M059J (cell line): ENCODE results near the gene RAI14. TPM values are rescaled to one million over a fixed set of nuclear protein-coding genes. Genes with fewer than 3 reads are reported as not detected.

Source experiments
- DNase-seq: peaks from one replicate; pipeline ENCODE4 v3.0.0-alpha.2; 2012; ENCODE audit warnings: low read depth
- total RNA-seq: library from RNA; depleted of rRNA; stranded (reverse); fragments of >200 nt; shearing (Covaris generic); gene quantifications from 2 replicates; pipeline ENCODE4 v1.2.3, GENCODE V29; 2014

Gene RAI14
- total RNA-seq, 1 experiment from 2014 or later: 117 TPM

DNA sequence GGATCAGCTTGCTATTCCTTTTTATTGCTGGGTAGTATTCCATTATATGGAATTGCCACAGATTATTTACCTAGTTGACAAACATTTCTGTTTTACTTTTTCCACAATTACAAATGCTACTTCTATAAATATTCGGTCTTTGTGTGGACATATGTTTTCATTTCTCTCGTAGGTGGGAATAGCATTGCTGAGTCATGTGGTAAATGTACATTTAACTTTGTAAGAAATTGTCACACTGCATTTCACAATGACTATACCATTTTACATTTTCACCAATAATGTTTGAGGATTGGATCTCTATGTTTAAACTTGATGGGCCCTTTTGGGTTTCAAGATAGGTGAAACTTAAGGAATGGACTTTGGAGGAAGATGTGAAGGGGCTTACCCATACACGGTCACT is 19.7 kb downstream of the RAI14 start:
- no peak for DNase-seq

DNA sequence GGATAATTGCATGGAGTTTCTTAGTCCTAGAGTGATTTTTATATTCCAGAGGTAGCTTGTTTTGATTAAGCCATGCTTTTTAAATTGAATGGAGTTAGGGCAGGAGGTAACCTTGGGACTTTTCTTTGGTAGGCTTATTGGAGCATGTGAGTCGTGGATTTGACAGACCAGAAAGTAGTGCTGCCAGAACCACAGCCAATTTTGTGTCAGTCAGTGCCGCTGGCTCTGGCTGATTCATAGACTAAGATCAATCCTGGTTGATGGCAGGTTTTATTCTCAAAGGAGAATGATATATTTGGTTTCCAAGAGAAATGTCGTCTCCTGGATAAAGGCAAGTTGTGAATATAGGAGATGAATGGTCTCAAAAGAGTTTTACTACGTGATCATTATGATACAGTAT is 20.3 kb downstream of the RAI14 start:
- peak; percentile 70 for DNase-seq

DNA sequence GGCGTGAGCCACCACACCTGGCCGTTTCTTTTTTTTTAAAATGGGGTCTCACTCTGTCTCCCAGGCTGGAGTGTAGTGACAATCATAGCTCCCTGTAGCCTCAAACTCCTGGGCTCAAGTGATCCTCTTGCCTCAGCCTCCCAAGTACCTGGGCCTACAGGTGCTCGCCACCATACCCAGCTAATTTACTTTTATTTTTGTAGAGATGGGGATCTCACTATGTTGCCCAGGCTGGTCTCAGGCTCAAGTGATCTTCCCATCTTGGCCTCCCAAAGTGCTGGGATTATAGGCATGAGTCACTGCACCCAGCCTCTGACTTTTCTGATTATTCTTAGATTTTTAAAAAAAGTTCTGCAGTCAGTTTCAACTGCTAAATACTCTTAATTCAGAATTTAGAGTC is 21.3 kb downstream of the RAI14 start:
- DNase-seq: no peak

DNA sequence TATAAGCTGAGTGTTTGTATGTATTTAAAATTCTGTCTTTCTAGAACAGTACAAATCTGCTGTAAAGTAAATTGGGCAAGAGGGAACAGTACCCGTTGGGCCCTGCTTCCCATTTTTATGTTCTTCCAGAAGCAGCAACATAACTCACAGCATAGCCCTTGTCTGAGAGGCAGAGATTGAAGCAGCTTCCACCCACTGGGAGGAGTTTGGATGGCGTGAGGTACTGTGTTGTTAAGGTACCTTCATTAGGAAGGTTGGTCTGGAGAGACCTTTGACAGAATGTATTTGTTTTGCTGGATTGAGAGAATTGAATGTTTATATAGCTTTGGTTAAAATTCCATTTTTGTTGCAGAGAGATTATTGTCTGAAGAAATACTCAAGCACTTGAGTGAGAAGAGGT is 24.8 kb downstream of the RAI14 start:
- no peak for DNase-seq

DNA sequence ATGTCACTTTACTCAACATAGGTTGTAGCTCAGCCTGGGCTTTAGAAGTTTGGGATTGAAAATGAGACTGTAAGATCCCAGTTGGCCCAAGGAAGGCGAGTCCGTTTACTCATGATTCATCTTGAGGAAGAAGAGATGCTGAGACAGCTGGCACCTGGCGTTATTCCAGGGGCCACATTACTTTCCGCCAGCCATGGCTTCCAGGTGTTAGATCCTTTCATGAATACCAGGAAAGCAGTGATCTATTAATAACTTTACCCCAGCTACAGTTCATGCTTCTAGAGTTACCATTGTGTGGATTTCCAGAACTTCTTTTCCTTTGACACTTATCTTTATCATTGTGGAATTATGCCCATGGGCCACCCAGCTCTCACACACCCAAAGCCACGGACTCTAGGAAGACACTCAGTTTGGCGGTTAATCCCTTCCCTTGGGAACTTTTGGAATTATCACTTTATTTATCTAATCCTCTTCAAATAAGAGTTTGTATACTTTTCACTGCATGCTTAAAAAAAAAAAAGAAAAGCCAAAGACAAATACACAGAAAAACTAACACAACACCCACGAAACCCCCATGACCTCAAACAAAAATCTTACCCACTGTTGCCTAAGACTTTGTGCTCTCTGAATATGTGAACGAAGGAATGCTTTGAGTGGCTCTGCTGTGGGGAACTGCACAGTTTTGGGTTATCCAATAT is 26.9 kb downstream of the RAI14 start:
- DNase-seq: peak; percentile 96

DNA sequence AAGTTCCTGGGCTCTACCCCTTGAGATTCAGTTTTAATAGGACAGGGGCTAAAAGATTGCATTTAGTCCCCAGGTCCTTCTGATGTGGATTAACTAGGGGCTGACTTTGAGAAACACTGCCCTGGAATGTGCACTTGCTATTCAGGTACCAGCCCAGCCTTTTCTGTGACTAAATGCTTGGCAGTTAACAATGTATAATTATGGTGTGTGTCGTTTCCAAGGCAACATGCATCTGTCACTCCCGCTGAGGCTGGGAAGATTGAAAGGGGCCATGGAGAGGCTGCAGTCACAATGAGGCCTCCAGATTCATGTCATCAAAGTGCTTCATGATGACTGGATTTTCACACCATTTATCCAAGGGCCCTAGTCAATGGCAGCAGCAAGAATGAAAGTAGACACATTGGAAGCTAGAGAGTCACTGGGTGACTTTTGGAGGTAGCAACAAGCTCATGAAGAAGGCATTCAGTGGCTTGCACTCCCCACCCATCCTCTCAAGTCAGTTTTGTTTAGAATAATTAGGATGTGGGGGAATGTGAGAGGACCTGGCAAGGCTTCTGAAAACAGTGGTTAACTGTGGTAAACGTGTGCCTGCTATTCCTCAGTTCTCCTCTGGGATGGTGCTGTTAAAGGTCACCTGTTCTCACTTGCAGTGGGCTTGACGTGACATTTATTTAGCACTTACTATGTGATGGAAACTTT is 28.3 kb downstream of the RAI14 start:
- peak; percentile 98 for DNase-seq

DNA sequence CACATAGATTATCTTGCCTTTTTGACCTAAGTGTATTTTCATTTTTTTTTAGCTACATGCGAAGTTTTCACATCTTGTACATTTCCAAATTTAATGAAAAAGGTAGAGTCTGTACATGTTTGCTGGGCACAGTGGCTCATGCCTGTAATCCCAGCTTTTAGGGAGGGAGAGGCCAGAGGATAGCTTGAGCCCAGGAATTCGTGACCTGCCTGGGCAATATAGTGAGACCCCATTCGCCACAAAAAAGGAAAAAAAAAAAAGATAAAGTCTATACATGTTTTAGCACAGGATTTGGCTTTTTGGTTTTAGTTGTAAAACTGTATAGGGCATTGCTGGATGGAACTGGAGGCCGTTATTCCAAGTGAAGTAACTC is 28.8 kb downstream of the RAI14 start:
- DNase-seq: no peak

DNA sequence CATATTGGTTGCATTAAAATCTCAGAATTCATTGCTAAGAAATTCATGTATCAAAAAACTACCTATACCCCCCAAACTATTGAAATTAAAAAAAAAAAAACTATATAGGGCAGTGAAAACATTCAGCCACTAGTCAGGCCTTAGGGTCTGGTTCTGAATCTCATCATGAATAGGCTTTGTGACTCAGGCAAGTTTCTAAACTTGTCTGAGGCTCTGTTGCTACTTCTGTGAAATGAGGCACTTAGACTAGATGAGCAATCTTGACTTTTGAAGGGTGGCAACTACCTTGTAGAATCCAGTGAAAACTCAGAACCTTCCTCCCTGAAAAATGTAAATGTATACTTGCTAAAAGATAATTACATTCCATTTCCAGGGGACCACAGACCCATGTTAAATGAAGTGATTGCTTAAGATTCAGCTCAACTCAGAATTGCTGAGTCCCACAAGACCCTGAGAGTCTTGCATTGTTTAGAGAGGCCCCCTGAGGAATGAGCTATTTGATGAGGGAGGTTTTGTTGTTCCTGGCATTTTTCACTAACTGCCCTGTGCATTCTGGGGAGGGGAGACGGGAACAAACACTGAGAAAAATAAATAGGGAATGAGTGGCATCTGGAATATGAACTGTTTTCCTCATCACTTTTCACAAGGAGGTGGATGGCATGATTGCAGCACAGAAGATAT is 29.5 kb downstream of the RAI14 start:
- peak; percentile 81 for DNase-seq

DNA sequence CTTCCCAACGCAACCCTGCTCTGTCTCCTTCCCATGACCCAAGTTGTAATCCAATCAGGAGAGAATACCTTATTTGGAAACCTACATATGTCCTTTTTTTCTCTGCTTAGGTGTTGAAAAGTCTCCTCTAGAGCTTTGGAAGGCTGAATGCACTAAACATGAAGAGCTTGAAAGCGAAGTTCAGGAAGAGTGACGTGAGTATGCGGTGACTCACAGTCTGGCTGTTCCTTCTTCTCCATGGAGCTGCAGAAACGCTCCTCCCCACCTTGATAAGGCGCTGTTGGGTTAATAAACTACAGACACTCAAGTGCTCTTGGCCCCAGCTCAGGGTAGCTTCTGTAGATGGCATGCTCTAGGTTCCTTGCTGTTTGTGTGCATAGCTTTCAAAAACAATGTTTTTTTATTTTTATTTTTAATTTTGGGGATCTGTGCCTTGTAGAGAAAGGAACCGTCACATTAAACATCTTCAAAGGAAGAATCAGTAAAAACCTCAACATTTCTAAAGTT is 30.7 kb downstream of the RAI14 start:
- peak; percentile 99 for DNase-seq

DNA sequence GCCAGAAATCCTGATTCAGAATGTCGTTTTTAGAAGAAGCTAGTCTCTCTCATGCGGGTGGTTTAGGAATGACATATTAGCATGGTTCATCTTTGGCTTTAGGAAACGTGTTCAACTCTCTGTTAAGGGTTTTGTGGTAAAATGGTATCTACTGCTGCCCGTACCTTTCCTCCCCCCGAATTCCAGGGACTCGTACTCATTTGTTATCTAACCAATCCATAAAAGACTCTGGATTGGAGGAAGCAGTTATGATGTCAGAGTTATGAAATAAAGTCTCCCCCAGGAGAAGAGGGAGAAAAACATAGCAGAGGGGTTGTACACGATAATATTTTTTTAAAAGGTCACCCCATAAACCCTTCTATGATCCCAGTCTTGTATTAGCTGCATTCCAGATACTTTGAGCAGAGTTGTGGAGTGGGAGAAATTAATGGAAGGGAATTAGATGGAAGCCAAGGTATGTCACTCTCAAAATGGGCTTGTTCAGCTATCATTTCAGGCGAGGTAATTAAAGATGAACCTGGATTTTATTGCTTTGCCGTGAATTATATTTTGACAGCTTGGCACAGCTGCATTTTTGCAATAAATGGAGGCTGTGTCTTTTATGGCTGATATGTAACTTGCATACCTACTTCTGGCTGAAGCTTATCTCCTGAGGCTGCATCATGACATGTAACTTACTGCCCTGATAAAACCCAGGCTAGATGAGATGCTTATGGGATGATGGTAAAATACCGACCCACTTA is 31.3 kb downstream of the RAI14 start:
- peak; percentile 89 for DNase-seq

DNA sequence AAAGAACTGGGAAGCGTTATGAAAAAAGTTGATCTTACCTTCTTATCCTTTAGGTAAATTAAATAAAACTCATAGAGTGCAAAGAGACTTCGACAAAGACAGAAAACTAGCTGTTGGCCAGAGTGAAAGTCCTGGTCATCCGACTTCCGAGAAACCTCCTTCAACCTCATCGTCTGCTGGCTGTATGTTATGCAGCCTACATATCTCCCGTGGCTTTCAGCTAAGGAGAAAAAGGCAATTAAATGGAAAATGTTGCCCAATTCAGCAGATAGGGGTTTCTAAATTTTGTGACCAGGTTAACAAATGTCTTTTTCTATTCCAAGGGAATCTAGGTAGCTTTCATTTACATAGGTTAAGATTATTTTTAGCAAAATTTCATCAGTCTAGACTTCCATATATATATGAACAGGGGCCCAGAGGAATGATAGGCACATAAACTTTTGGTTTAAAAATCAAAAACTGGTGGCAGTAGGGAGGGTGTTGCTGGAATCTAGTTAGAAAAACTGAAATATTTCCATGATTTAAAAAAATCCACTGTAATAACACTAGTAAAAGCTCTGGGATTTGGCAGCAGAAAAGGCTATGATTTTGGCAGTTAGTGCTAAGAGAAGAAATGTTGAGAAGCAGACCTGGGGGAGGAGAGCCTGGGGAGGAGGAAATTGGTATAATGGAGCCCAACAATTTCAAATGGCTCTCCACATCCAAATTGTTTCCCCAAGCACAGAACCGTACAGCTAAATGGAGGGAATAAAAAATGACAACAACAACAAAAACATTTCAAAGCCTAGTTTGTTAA is 32.1 kb downstream of the RAI14 start:
- no peak for DNase-seq

DNA sequence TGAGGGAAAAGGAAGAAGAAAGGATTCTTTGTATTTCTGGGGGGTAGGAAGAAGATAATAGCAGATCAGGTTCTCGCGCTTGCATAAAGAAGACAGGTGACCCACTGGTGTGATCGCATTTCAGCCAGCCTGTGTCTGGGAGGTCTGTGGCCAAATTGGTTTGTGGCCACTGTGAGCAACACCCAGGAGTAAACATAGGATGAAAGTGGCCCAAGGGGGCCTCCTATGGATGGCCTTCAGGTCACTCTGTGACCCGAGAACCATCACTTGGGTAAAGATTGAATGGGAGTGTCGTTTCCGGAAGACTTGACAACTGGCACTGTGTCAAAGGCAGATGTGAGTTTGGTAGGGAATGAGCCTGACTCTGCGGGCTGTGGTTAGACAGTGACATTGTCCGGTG is 34.2 kb downstream of the RAI14 start:
- DNase-seq: no peak

DNA sequence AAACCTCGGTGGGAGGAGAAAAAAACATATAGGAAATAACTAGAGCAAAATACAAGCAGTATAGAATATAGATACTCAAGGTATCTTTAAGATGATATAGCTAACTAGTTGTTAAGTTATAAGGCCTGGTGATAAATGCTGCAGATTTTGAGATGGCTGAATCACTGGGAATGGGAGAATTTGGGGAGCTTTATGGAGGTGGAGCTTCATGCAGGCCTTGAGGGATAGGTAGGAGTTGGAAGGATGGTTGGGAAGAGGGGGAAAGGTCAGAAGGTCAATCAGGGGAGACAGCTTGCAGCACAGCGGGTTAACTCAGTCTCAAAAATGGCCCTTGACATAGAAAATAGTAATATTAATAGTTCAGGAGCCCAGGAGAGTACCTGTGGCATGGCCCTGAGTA is 34.8 kb downstream of the RAI14 start:
- no peak for DNase-seq

DNA sequence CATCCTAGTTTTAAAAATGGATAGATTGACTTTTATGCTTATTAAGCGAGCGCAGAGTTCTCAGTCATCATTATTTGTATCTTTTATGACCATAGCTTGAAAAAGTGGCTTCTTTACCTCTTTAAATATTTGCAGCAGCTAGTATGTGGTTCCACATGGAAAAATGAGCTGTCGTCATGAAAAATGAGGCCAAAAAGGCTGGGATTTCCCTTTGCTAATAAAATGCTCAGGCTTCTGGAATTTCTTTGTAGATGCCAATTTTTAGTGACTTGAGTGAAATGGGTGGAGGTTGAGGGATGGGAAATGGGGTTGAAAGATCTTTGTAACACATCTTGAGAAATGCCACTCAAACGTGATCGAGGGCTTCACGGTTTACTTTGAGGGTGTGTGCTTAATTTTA is 35.2 kb downstream of the RAI14 start:
- DNase-seq: no peak

DNA sequence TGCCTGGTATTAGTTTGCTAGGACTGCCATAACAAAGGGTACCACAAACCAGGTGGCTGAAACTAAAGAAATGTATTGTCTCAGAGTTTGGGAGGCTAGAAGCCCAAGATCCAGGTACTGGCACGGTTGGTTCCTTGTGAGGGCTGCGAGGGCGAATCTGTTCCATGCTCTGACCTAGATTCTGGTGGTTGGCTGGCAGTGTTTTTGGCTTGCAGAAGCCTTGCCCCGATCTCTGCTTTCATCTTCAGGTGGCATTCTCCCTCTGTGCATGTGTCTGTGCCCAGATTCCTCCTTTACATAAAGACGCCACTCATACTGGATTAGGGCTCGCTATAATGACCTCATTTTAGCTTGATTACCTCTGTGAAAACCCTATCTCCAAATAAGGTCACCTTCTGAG is 36.7 kb downstream of the RAI14 start:
- DNase-seq: no peak

DNA sequence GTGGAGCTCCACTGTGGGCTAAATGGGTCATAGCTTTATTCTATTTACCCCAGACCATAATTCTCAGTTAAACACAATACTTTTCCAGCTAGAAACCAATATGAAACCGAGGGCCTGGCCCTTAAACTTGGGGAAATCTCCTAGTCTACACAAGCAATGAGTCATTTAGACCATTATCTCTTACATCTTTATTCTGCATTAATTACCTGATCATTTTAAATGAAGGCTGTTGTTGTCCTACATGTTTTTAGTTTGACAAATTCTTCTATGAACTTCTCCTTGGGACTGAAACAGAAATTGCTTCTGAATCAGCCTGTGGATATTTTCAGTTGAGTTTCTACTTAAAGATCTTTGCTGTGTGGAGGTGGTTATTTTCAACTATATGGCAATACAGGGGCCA is 37.9 kb downstream of the RAI14 start:
- DNase-seq: no peak

DNA sequence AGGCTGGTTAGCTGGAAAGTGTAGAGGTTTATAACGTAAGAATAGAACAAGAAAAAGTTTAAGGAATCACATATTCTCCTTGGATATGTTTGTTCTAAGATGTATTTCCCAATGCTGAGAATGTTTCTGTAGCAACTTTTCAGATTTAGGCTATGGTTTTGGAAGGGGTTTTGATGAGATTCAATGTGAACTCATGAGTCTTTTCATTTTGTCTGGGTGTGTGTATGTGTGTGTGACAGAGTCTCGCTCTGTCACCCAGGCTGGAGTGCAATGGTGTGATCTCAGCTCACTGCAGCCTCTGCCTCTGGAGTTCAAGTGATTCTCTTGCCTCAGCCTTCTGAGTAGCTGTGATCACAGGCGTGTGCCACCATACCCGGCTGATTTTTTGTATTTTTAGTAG is 38.6 kb downstream of the RAI14 start:
- no peak for DNase-seq

DNA sequence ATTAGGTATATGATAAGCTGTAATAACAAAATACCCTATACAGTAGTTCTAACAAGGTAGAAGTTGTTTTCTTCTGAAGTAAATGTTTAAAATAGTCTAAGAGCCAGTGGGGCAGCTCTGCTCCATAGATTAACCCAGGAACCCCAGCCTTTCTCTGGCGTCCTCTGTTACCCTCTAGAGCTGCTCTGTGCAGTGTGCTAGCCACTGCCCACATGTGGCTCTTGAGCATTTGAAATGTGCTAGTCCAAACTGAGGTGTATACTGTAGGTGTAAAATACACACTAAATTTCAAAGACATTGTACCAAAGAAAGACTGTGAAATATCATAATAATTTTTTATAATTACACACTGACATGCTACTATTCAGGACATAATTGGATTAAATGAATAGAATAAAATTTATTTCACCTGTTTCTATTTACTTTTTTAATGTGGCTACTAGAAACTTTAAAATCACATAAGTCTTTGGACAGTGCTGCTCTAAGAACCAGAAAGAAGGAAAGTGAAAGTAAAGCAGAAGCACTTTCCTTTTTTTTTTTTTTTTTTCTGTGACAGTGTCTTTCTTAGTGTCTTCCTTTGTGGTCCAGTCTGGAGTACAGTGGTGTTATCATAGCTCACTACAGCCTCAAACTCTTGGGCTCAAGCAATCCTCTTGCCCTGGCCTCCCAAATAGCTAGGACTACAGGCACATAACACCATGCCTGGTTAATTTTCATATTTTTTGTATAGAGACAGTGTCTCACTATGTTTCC is 39.3 kb downstream of the RAI14 start:
- peak; percentile 52 for DNase-seq

DNA sequence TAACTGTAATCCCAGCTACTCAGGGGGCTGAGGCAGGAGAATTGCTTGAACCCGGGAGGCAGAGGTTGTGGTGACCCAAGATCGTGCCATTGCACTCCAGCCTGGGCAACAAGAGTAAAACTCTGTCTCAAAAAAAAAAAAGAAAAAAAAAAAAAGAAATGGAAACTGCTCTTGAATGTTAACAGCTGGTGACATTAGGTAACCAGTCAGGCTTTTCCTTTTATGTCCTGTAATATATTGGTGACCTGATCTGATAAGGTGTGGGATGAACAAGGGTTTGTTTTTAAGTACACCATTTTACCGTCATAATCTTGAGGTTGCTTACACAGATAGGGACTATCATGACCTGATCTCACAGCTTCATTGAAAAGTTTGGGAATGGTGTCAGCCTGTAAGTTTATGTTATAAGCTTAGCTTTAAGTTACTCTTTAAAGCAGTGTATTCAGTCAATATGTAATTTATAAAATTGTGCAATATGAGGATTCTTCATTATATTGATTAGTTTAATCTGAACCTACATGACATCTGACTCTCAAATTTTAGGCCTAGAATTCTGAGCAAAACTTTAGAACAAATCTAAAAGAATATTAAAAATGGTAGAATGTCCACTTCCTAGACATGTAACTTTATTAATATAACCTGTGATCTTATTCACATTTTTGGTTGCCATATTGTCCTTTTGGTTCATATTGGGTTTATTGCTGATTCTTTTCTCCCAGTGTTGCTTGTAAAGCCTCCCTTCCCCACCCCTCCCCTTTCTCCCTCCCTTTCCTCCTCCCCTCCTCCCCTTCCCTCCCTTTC is 41.4 kb downstream of the RAI14 start:
- no peak for DNase-seq

DNA sequence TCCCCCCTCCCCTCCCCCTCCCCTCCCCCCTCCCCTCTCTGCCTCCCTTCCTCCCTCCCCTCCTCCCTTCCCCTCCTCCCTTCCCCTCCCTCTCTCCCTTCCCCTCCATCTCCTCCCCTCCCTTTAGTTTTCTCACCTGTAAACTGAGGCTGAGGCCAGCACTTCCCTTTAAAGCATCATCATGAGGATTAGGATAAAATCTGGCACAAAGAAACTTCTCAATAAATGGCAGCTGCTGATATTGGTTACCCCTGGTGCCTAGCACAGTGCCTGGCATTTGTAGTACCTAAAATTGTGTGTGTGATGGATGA is 41.9 kb downstream of the RAI14 start:
- no peak for DNase-seq
